GM10266 (cell line): ENCODE data around the gene LOXL4.

Experiments used
- DNase-seq: peaks from one replicate; pipeline ENCODE4 v3.0.0; 2012; ENCODE audit errors: extremely low spot score
- CTCF ChIP-seq: IDR thresholded peaks from 2 replicates; pipeline ENCODE4 v1.5.1; 2012; ENCODE audit warnings: mild to moderate bottlenecking, low read depth; ENCODE audit not compliant: control insufficient read depth, insufficient read depth; ENCODE audit errors: missing control alignments

LOXL4 gene

GRCh38 chr10:98212196-98212595 lies 55.8 kb downstream of the LOXL4 start:
- TF ChIP-seq CTCF: no peak

GRCh38 chr10:98209441-98209840 lies 58.6 kb downstream of the LOXL4 start:
- no peak for TF ChIP-seq CTCF
- no peak for DNase-seq

More at GRCh38 chr10:98212196-98212595, 55.8 kb downstream of the LOXL4 start:
- DNase-seq: no peak

- no peak for TF ChIP-seq CTCF
Measured at GRCh38 chr10:98208925-98209324, 59.1 kb downstream of the LOXL4 start.

GRCh38 chr10:98205351-98205750 lies 62.6 kb downstream of the LOXL4 start:
- no peak for TF ChIP-seq CTCF
- no peak for DNase-seq

More at GRCh38 chr10:98208925-98209324, 59.1 kb downstream of the LOXL4 start:
- DNase-seq: no peak

GRCh38 chr10:98202378-98202777 lies 65.6 kb downstream of the LOXL4 start:
- no peak for DNase-seq
- no peak for TF ChIP-seq CTCF

GRCh38 chr10:98201760-98202159 lies 66.2 kb downstream of the LOXL4 start:
- DNase-seq: no peak
- no peak for TF ChIP-seq CTCF
